GM19099 (cell line): ENCODE measurements around the gene SCUBE3.

Source experiments
- POLR2A ChIP-seq: IDR thresholded peaks from 3 replicates; pipeline ENCODE4 v1.6.1; 2011; ENCODE audit warnings: low read depth; ENCODE audit not compliant: insufficient read length; ENCODE audit errors: extremely low read depth

SCUBE3 gene

DNA sequence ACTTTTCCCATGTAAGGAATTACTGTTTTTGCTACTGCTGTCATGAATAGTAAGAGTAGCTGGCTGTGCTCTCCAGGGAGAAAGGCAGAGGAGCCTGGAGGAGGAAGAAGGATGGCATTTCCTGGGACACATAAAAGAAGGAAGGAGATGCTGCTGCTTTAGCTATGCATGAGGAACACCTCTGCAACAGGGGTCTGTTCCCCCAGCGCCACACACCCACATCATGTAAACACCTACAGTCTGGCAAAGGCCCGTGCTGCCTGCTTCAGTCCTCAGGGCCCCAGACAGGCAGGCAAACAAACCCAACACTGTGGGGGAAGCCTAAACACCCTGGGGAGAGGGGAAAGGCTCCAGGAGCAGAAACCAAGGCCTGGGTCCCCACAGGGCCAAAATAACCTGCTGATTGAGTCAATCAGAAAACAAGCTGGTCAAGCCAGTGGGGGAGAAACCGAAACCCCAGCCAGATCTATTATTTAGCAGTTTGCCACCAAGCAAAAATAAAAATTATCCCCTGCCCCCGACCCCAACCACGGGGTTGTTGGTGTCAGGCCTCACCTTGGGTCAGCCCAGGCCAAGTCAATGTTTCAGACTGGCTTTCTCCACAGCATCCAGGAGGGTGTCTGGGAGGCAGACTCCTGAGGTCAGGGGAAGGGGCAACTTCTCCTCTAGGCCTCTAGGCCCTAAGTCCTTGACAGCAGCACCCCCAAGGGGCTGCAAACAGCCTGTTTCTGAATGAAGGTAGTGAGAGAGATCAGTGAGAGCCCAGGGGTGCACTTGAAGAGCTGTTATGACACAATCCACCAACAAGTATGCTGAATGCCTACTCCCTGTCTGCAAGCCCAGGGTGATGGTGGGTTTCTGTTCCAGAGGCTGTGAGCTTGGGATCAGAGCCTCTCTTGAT lies 34.6 kb upstream of the SCUBE3 start:
- no peak for TF ChIP-seq POLR2A

DNA sequence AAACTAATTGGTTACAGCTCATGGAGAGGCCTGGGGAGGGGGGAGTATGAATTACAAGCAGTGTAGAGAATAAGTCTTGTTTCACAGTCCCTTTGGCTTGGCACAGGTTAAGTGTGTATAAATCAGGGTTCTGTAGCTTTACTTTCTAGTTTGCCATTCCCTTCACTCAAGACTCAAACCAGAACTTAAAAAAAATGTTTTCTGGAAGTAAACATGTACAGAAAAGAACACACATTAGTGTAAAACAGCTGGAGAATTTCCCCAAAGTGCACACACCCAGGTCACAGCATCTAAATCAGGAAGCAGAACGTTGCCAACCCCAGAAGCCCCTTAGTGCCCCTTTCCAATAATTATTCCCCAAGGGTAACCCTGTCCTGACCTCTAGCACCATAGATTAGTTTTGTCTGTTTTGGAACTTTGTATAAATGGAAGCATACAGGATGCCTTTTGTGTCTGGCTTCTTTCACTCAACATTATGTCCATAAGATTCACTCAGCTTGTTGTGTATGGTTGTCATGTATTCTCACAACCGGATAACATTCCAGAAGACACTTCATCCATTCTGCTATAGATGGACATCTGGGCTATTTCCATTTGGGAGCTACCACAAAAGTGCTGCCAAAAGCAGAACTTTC lies 33.7 kb upstream of the SCUBE3 start:
- TF ChIP-seq POLR2A = no peak

GRCh38 chr6:35181308-35181932 lies 32.3 kb upstream of the SCUBE3 start:
- no peak for TF ChIP-seq POLR2A

DNA sequence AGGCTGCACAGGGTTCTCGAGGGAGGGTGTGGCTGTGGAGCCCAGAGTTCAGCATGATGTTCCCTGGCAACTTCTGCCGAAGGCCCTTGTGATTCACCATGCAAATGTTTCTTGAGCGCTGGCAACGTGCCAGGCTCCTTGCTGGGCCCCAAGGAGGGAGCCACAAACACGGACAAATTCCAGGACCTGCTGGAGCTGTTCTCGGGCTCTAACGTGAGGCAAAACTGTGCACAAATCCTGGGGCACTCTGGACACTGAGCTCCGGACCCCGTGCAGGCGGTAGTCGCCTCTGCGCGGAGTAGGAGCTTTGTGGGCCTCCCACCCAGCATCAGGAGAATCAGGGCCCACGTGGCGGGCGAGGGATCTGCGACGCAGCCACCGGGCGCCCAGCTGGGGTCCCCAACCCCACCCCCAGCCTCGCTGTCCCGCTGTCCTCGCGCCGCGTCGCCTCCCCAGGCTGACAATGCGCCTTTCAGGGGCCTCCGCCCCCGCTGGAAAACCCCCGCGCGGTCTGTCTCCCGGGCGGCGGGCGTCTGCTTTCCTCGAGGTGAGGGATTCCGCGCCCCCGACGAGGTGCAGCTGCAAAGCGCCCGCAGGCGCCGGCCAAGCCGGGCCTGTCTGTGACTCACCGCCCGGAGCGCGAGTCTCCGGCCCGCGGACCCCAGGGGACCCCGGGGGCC lies 31.7 kb upstream of the SCUBE3 start:
- no peak for TF ChIP-seq POLR2A

GRCh38 chr6:35183281-35183680 lies 30.5 kb upstream of the SCUBE3 start:
- no peak for TF ChIP-seq POLR2A

DNA sequence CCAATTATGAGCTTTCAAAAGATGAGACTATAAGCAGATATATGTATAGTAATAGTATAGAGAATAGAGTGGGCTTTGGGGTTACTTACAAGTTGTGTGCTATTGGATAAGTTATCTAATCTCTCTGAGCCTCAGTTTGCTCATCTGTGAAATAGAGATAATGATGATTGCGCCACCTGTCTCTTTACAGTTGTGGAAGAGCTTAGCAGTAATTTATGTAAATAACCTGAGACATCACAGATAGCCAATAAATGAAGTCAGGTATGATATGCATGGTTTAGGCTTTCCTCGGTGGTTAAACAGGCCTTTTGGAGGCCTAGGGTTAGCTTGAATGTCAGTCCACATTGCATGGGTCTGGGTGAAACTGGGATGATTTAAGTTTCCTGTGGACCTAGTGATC lies 29.8 kb upstream of the SCUBE3 start:
- no peak for TF ChIP-seq POLR2A

GRCh38 chr6:35184580-35185301 lies 29.0 kb upstream of the SCUBE3 start:
- TF ChIP-seq POLR2A = no peak

GRCh38 chr6:35185302-35185681 lies 28.5 kb upstream of the SCUBE3 start:
- TF ChIP-seq POLR2A = no peak

DNA sequence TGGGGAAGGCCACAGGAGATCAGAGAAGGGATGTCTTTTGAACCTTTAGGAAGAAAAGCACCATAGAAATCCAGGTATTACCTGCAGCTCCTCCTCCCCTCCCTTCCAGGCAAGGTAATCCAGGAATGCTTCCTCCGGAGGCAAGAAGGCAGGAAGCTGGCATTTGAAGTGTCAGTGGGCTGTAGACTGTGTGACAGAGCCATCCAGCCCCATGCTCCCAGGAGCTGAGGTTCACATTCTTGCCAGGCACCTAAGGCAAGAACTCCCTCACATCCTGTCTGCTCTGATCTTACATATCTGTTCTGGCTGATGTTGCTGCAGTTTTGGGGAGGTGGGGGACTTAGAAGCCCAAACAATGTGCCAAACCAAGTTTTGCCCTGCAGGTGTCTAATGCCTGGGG lies 27.8 kb upstream of the SCUBE3 start:
- TF ChIP-seq POLR2A = no peak

DNA sequence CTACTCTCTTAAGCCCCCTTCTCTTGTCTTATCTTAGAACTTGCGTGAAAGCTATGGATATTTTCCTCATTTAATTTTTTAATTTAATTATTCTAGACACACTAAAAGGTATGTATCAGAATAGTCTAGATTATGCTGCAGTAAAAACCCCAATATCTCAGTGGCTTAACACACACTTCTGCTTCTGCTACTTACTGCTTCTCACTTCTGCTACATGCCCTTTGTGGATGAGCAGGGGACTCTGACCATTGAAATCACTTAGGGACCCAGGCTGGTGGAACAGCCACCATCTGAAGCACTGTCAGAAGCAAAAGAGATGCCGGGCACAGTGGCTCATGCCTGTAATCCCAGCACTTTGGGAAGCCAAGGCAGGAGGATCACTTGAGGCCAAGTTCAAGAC lies 27.2 kb upstream of the SCUBE3 start:
- TF ChIP-seq POLR2A = no peak

DNA sequence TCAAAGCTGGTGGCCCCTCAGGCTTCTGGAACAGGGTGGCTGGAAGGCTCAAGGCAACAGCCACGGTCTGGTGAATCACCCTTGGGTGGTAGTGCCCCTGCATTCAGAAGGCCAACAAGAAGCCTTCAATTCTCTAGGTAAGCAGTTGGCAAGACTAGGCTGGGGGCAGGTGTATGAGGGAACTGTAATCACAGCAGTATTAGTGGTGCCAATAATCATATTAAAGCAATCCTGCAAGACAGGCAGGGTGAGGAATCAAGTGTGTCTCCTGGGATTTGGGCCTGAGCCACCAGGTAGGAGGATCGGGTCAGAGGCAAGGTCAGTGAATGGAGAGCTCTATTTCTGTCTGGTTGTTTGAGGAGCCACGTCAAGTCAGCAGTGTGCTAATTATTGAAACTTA lies 24.9 kb upstream of the SCUBE3 start:
- TF ChIP-seq POLR2A = no peak

- TF ChIP-seq POLR2A = no peak
These were observed 23.4 kb upstream of the SCUBE3 start for GRCh38 chr6:35190306-35190705.

- no peak for TF ChIP-seq POLR2A
These were observed 21.9 kb upstream of the SCUBE3 start for GRCh38 chr6:35191889-35192288.

GRCh38 chr6:35192301-35192860 lies 21.4 kb upstream of the SCUBE3 start:
- TF ChIP-seq POLR2A = no peak
